ENCODE measurements around the gene CEMIP2.
"Not testable (repeated sequence)": the region's sequence is repeated elsewhere in the genome, so short reads cannot be mapped to it uniquely, and the experiment has no call there.

Gene CEMIP2

DNA sequence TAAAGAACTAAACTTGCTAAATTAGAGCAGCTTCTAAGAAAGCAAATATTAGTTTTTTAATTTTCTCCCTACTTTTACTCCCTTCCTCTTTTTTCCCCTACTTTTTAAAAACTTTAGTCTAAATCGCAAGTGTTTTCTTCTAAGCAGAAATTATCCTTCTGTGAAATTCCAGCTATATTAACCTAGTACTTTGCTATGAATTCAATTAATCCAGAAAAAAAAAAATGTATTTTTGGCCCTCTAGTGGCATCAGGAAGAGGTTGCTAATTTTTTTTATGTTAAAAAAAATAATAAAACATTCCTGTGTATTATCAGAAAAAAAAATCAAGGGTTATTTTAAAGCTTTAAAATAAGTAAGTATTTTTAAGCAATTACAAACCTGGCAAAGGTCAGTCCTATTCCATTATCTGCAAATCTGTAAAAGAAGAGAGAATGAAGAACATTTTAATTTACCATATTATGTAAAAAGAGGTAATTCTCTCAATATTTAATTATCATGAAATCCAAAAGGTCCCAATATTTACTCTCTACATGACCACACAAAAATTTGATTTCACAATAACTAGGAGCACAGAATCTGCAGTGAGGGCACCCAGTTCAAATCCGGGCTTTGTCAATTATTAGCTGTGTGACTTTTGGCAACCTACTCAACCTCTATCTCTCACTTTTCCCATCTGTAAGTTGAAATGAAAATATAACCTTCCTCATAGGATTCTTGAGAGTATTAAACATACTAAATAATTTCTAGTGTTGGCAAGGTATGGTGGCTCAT lies 52.0 kb downstream of the CEMIP2 start:
- no peak for DNase-seq (ENCODE audit: extremely low read depth in 1 of 2, low read depth in 1 of 2)

- DNase-seq (ENCODE audit: extremely low read depth in 1 of 2, low read depth in 1 of 2) = no peak
Measured at GRCh38 chr9:71710856-71711255, 57.5 kb downstream of the CEMIP2 start.

GRCh38 chr9:71710201-71710600 lies 58.1 kb downstream of the CEMIP2 start:
- no peak for DNase-seq (ENCODE audit: extremely low read depth in 1 of 2, low read depth in 1 of 2)

- DNase-seq (ENCODE audit: extremely low read depth in 1 of 2, low read depth in 1 of 2) = no peak
Measured at GRCh38 chr9:71709384-71709783, 58.9 kb downstream of the CEMIP2 start.

- DNase-seq (ENCODE audit: extremely low read depth in 1 of 2, low read depth in 1 of 2) = no peak
Measured at GRCh38 chr9:71706176-71706575, 62.1 kb downstream of the CEMIP2 start.

DNA sequence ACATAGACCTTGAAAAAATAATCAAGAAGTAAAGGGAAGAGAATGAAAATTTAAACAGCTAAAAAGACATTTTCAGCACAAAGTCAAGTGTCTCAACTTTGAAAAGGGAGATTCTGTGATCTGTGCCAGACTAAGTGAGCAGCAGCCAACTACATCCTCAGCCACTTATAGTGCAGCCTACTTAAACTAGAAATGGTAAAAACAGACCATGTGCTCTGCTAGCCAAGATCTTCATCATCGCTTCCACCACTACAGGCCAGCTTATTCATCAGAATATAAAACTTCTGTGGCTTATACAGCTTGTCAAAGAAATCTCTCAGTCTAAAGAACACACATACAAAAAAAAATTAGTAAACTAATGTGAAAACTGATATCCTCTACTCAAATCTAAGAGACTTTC lies 63.5 kb downstream of the CEMIP2 start:
- no peak for DNase-seq (ENCODE audit: extremely low read depth in 1 of 2, low read depth in 1 of 2)

GRCh38 chr9:71703172-71703872 lies 65.0 kb downstream of the CEMIP2 start:
- DNase-seq (ENCODE audit: extremely low read depth in 1 of 2, low read depth in 1 of 2) = no peak

- DNase-seq (ENCODE audit: extremely low read depth in 1 of 2, low read depth in 1 of 2) = no peak
Measured at GRCh38 chr9:71697882-71698281, 70.4 kb downstream of the CEMIP2 start.

GRCh38 chr9:71694332-71694731 lies 74.0 kb downstream of the CEMIP2 start:
- DNase-seq (ENCODE audit: extremely low read depth in 1 of 2, low read depth in 1 of 2) = no peak

GRCh38 chr9:71693607-71694006 lies 74.7 kb downstream of the CEMIP2 start:
- no peak for DNase-seq (ENCODE audit: extremely low read depth in 1 of 2, low read depth in 1 of 2)

DNA sequence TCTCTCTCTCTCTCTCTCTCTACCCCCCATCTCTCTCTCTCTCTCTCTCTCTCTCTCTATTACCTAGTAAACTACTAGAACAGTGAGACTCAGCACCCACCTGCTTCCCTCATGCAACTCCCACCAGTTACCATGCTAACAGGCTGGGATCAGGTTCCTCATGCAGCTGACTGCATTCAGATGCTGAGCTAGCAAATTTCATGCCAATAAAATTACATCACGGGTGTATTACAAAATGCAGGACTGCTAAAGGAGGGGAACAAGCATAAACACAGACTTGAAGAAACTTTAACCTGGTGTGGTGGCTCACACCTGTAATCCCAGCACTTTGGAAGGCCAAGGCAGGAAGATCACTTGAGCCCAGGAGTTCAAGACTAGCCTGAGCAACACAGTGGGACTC lies 76.0 kb downstream of the CEMIP2 start:
- DNase-seq (ENCODE audit: extremely low read depth in 1 of 2, low read depth in 1 of 2) = no peak

- not testable (repeated sequence) for DNase-seq (ENCODE audit: extremely low read depth in 1 of 2, low read depth in 1 of 2)
Measured at GRCh38 chr9:71691576-71691975, 76.7 kb downstream of the CEMIP2 start.

- DNase-seq (ENCODE audit: extremely low read depth in 1 of 2, low read depth in 1 of 2) = no peak
Measured at GRCh38 chr9:71690689-71691435, 77.5 kb downstream of the CEMIP2 start.

GRCh38 chr9:71690063-71690688 lies 78.1 kb downstream of the CEMIP2 start:
- DNase-seq (ENCODE audit: extremely low read depth in 1 of 2, low read depth in 1 of 2) = no peak

GRCh38 chr9:71687676-71688075 lies 80.6 kb downstream of the CEMIP2 start:
- no peak for DNase-seq (ENCODE audit: extremely low read depth in 1 of 2, low read depth in 1 of 2)

GRCh38 chr9:71685988-71686387 lies 82.3 kb downstream of the CEMIP2 start:
- no peak for DNase-seq (ENCODE audit: extremely low read depth in 1 of 2, low read depth in 1 of 2)

- no peak for DNase-seq (ENCODE audit: extremely low read depth in 1 of 2, low read depth in 1 of 2)
Measured at GRCh38 chr9:71685394-71685793, 82.9 kb downstream of the CEMIP2 start.

- DNase-seq (ENCODE audit: extremely low read depth in 1 of 2, low read depth in 1 of 2) = no peak
Measured at GRCh38 chr9:71684566-71684965, 83.7 kb downstream of the CEMIP2 start.

- DNase-seq (ENCODE audit: extremely low read depth in 1 of 2, low read depth in 1 of 2) = no peak
Measured at GRCh38 chr9:71683598-71684235, 84.6 kb downstream of the CEMIP2 start.

- no peak for DNase-seq (ENCODE audit: extremely low read depth in 1 of 2, low read depth in 1 of 2)
Measured at GRCh38 chr9:71681708-71682272, 86.5 kb downstream of the CEMIP2 start.

Data from stimulated activated CD8-positive, alpha-beta memory T cell treated with anti-CD3 and anti-CD28 coated beads, Interleukin-7, amount 100 ng/mL, for 48 hours (primary cell).